ENCODE results near the gene FARS2.
A peak's percentile ranks its signal among the peaks of the same experiment; 100 is the strongest.

Gene FARS2

DNA sequence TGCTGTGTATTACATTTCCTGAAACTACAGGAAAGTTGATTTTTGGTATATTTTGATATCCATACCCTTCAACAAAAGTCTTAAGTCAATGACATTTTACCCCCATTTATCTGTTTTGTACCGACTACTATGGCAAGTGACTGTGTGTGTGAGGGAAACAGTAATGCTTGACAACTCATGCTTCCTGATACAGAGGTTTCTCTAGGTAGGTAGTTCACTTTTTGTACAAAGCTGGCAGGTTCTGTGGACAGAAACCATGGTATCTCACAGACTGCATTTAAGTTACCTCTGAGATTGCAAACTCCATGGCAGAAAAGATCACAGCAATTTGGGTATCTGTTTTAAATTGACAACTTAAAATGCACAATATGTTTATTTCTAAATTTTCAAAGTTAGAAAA lies 28.8 kb downstream of the FARS2 start:
- DNase-seq: no peak

DNA sequence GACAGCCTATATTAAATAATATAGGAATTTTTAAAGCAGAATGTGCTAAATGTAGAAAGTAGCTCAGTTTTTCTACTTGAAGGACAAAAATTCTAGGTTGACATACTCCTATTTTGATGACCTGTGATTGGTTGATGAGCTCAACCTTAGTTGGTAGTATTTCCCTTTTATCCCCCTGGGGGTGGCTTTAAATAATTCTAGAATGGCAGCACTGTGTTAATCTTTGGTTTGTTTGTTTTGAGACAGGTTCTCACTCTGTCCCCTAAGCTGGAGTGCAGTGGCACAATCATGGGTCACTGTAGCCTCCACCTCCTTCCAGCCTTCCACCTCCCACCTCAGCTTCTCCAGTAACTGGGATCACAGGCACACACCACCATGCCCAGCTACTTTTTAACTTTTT lies 29.2 kb downstream of the FARS2 start:
- DNase-seq: no peak

GRCh38 chr6:5292154-5292553 lies 30.8 kb downstream of the FARS2 start:
- DNase-seq: no peak

DNA sequence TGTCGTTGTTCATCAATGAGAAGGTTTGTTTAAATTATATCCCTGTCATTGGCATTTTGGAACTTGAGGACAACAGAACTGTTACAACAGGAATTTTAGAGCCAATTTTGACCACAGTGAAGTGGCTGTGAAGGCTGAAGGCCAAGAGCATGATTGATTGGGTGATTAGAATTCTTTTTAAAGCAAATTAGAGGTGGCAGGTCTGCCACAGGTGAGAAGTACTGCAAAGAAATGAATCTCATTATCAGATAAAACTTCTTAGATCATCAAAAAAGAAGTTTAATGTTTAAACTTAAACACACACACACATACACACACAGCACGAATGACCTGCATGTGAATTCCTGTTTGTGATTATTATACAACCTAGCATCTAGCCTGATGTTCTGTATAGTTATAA lies 32.4 kb downstream of the FARS2 start:
- no peak for DNase-seq

GRCh38 chr6:5294392-5295211 lies 33.3 kb downstream of the FARS2 start:
- no peak for DNase-seq

GRCh38 chr6:5295623-5296022 lies 34.3 kb downstream of the FARS2 start:
- DNase-seq: no peak

DNA sequence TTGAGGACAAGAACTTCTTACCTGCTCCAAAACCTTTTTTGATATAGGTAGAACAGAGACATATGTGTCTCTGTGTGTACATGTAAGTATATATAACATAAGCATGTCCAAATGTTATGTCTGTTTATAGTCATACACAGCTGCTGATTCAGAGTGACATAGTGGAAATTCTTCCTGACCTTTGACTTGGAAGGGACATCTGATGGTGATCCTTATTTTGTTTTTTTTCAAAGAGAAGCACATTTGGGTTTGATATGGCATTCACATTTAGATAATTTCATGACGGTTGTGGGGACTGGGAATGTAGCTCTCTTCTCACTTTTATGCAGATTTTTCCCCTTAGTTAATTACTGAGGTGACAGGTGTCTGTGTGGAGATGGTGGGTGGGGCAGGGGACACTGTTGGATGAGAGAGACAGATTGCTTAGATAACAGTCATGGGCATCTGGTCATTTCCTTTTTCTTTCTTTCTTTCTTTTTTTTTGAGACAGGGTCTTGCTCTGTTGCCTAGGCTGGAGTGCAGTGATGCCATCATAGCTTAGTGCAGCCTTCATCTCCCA lies 39.0 kb downstream of the FARS2 start:
- no peak for DNase-seq

- no peak for DNase-seq
These were observed 41.1 kb downstream of the FARS2 start for GRCh38 chr6:5302220-5302946.

- DNase-seq: no peak
These were observed 41.8 kb downstream of the FARS2 start for GRCh38 chr6:5302995-5303622.

DNA sequence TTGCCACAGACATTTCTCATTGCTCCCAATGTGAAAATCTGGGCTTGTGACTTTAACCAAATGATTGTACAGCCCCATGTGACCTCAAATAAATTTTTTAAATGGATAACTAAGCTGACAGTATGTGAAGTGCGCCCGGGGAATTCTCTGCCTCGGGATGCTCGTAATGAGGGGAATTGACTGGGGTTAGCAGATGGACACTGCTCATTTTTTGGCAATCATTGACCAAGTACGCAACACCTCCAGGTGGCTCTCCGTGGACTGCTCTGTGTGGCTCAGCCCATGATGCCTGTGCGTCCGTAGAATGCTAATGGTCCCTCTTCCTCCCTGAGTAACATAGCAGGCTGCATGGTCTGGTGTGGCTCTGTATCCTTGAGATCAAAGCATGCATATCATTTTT lies 42.4 kb downstream of the FARS2 start:
- no peak for DNase-seq

DNA sequence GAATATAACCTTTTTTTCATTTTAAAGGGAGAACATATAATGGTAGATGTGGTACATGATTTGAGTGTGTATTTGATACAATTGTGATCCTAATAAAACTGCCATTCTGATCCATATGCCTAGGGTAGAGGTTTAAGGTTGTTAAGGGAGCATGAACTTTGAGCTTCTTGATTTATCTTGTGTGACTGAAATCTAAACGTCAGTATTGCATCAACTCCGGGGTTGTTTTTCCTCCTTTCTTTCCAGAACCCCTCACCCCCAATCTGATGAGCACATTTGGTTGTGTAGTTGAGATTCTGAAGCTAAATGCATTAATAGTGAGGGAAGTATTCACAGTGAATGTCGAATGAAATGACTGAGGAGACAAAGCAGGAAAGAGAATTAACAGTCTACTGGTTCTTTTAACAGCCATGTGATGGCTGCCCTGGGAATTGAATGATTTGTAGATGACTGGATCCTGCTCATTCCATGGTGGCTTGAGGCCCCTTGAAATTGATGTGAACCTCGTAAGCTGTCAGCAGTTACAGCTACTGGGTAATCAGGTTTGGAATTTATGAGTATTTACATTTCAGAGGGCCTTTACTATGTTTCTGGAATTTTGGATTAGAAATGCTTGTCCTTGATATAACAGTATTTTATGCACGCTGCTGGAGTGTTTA lies 44.8 kb downstream of the FARS2 start:
- DNase-seq: no peak

GRCh38 chr6:5307058-5307457 lies 45.7 kb downstream of the FARS2 start:
- DNase-seq: no peak

- peak; percentile 36 for DNase-seq
These were observed 46.8 kb downstream of the FARS2 start for GRCh38 chr6:5308066-5308465.

DNA sequence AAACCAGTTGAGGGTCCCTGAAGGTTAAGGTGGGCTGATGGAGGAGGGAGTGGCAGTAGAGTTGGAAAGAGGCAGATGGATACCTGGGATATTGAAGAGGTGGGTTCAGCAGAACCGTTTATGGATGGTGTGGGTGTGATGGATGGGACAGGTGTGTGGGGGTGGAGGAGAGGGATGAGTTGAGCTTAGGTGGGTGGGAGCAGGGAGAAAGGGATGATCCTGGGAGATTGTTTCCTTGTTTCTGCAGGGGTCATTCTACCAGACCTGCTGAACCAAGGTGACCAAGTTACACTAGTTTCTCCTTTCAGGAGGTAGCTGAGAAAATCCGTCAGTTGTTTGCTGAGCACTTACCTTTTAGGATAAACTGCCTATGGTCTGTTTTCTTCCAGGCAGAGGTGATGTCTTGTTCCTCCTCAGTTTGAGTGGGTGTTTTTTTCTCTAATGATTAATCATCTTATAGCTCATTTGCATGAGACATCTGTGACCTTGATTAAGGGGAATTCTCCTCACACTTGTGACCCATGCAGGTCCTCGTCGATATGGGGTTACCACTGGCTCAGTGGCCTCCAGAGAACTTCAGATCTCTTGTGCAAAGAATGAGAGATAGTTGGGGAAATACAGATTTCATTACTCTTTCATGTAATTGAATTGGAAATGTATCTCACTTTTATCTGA lies 53.0 kb downstream of the FARS2 start:
- no peak for DNase-seq

DNA sequence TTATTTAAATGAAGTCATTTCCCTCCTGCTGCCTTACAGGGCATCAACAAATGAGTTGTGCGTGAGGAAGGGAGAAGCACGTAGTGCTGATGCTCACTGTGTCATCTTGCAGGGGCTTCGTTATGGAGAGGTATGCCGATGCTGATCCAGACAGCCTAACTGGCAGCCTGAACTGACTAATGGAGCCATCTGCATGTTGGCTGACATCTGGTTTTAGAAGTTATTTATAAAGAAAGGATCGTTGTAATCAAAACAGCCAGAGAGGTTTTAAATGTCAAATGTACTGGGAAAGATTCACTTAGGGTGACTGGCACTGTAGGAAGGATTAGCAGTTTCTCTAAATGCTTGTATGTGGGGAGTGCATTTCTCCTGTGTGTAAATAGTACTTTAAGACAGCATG lies 54.6 kb downstream of the FARS2 start:
- peak; percentile 14 for DNase-seq

GRCh38 chr6:5316951-5317350 lies 55.6 kb downstream of the FARS2 start:
- DNase-seq: no peak

DNA sequence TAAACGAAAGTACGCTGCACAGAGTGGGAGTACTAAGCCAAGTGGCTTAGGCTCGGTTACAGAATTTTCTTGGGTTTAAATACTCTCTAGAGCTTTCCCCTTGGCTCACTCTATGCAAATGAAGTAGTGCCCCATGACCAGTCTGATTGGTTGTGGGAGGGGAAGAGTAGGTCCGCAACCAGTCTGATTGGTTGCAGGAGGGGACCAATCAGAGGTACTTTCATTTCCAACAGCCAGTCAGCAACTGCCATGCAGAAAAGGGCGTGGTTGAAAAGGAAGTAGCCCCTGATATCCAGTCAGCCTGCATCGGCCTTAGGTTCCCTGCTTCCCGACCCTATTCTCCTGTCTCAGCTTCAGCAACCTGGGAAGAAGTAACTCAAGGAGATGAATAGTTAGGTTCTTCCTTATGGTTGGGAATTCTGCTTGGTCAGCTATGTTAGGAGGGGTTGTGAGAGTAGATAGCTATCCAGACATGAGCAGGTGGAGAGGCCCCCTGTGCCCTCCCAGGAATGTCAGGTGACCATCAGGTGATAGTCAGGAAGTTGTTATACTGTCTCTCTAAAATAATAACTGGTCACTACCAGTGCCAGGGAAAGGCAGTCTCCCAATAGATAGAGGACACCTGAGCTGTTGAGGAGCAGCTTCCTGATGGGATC lies 57.4 kb downstream of the FARS2 start:
- DNase-seq: no peak

DNA sequence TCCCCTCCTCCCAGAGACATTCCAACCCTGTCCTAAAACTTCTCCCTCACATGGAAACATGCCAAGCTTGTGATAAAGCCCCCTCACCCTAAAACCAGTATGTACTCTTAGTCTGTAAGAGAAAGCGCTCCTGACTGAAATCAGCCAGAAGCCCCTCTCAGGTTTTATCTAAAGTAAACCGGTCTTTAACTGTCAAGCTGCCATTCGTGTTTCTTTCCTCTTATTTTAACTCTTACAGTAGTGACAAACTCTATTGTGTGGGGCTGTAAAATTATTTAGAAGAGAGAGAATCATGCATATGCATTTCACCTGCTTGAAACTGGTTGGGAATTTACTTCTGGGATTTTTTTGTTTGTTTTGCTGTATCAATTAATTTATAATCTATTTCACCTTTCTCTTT lies 62.7 kb downstream of the FARS2 start:
- no peak for DNase-seq

- no peak for DNase-seq
These were observed 63.9 kb downstream of the FARS2 start for GRCh38 chr6:5325173-5325572.

GRCh38 chr6:5326022-5326641 lies 64.8 kb downstream of the FARS2 start:
- DNase-seq: no peak

DNA sequence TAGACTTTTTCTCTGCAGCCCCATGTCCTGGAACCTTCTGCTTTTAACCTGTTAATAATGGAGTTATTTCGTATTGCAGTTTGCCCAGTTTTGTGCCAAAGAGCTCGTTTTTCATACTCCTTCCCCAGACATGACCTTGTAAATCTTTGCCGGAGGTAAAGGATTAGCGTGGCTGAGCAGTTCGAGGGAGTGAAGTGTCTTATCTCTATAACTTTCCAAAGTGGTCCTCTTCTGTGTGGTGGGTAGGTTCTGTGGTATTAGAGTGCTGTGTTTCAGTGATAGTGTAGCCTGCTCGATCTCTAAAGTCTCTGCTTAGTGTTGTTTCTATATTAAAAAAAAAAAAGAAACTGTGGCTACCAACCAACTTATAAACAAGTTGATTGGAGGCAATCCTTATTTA lies 67.5 kb downstream of the FARS2 start:
- DNase-seq: no peak
